ENCODE data around the gene ZNF580.

The ZNF580 gene

DNA sequence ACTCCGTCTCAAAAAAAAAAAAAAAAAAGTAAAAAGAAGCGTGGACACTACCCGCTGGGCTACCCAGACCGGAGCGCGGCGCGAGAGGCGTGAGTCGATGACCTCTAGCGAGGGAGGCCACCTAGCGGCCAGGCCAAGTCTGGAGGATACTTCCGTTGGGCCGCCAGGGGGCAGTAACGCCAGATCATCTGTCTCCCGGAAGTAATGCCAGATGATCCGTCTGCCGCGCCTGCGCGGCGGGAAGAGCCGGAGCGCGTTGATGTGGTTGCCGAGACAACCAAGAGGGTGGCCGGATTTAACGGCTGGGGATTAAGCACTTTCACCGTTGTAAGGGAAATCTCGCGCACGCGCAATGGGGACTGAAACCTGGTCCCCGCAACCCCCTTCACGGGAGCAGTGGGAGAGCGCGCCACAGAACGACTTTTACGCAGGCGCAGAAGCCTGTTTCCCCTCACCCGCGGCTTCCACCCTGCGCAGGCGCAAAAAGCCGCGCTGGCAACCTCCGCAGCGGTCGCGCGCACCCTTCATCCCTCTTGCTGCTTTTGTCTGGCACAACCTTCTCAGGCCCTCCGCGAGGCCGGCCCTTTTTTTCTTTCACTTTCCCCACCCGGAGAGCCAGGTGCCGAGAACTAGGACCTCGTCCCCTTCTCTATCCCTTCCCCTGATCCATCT lies 13.0 kb downstream of the ZNF580 start:
- H3K36me3 ChIP-seq (ENCODE audit: control insufficient read depth, insufficient read depth, low read length): peaks cover 3% of the 10 kb centered on the region
- H3K27me3 ChIP-seq (ENCODE audit: control insufficient read depth, insufficient read depth, low read length, poor library complexity, severe bottlenecking): no peaks in the 10 kb centered on the region
- H3K4me1 ChIP-seq (ENCODE audit: control insufficient read depth, insufficient read depth, low read length): peaks cover 15% of the 10 kb centered on the region
- H3K4me3 ChIP-seq (ENCODE audit: insufficient read depth, low read depth, low read length): peak overlapping the region; percentile 99
- peak overlapping the region; percentile 90 for H3K27ac ChIP-seq (ENCODE audit: insufficient read depth, low read depth, low read length, poor library complexity, severe bottlenecking)
- no peaks in the 10 kb centered on the region for H3K9me3 ChIP-seq (ENCODE audit: control insufficient read depth, low read length)
- WGBS, 2 experiments: 0% methylated on average over 57 of the region's 57 CpGs

DNA sequence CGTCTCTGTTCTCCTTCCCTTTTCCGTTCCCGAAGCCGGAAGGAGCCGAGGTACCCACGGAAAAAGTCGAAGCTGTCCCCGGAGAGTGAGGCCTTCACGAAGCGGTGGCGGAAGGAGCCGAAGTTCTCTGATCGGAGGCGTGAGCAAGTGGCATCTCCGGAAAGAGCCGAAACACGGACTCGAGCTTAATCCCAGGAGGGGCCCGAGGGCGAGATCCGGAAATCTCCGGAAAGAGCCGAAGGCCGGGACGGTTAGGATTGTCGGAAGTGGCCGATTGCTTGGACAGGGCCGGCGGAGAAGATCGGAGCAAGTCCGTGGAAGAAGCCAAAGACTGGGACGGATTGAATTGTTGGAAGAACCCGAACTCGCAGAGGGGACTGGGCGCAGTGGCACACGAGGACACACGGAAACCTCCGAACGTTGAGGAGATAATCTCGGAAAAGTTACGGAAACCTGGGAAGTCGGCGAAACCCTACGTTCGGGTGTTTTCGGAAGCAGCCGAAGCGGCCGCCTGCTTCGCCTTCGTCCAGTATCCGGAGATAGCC lies 13.6 kb downstream of the ZNF580 start:
- 0 to 1% methylated on average over 52 of the region's 52 CpGs for WGBS, 2 experiments
- Histone ChIP-seq H3K36me3 (ENCODE audit: control insufficient read depth, insufficient read depth, low read length) (peaks cover 3% of the 10 kb centered on the region), H3K27ac (ENCODE audit: insufficient read depth, low read depth, low read length, poor library complexity, severe bottlenecking) (peak overlapping the region; percentile 90), H3K27me3 (ENCODE audit: control insufficient read depth, insufficient read depth, low read length, poor library complexity, severe bottlenecking) (no peaks in the 10 kb centered on the region), H3K9me3 (ENCODE audit: control insufficient read depth, low read length) (no peaks in the 10 kb centered on the region), H3K4me3 (ENCODE audit: insufficient read depth, low read depth, low read length) (peak overlapping the region; percentile 99), H3K4me1 (ENCODE audit: control insufficient read depth, insufficient read depth, low read length) (peaks cover 14% of the 10 kb centered on the region)

- Histone ChIP-seq H3K4me1 (ENCODE audit: control insufficient read depth, insufficient read depth, low read length) (peaks cover 14% of the 10 kb centered on the region), H3K36me3 (ENCODE audit: control insufficient read depth, insufficient read depth, low read length) (peaks cover 4% of the 10 kb centered on the region)
- WGBS, 2 experiments: 0% methylated on average over 95 of the region's 95 CpGs
Measured at GRCh38 chr19:55654868-55655647, 14.3 kb downstream of the ZNF580 start, which contains the start of gene U2AF2. TSS of gene U2AF2 (plus strand) at chr19:55655035. CDS start at chr19:55655105, 70 bp downstream.

DNA sequence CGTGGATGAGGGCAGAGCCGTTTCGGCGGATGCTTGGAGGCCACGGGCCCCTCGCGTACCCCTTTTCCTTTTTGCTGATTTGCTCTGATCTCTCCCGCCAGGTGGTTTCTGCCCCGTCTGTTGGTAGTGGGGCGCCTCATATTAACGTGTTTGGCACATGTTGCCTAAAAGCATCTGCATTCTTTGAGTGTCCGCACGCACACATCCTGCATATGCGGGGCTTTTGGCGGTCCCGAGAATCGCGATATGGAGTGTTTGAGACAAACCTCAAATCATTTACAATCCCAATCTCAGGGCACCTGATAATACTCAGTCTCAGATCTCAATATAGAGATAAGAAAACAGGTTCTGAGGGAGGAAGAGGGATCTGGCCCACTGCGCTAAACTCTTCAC lies 14.8 kb downstream of the ZNF580 start:
- Histone ChIP-seq H3K27me3 (ENCODE audit: control insufficient read depth, insufficient read depth, low read length, poor library complexity, severe bottlenecking) (no peaks in the 10 kb centered on the region), H3K4me3 (ENCODE audit: insufficient read depth, low read depth, low read length) (peak overlapping the region; percentile 99), H3K36me3 (ENCODE audit: control insufficient read depth, insufficient read depth, low read length) (peaks cover 8% of the 10 kb centered on the region), H3K4me1 (ENCODE audit: control insufficient read depth, insufficient read depth, low read length) (peaks cover 14% of the 10 kb centered on the region), H3K9me3 (ENCODE audit: control insufficient read depth, low read length) (no peaks in the 10 kb centered on the region), H3K27ac (ENCODE audit: insufficient read depth, low read depth, low read length, poor library complexity, severe bottlenecking) (peak overlapping the region; percentile 99)
- 0 to 1% methylated on average over 19 of the region's 19 CpGs for WGBS, 2 experiments

More at GRCh38 chr19:55654868-55655647, 14.3 kb downstream of the ZNF580 start, which contains the start of gene U2AF2:
- Histone ChIP-seq H3K4me3 (ENCODE audit: insufficient read depth, low read depth, low read length) (peak within 1 kb of the TSS; percentile 99), H3K27ac (ENCODE audit: insufficient read depth, low read depth, low read length, poor library complexity, severe bottlenecking) (peak within 1 kb of the TSS; percentile 99), H3K9me3 (ENCODE audit: control insufficient read depth, low read length) (no peaks in the 10 kb centered on the region), H3K27me3 (ENCODE audit: control insufficient read depth, insufficient read depth, low read length, poor library complexity, severe bottlenecking) (no peaks in the 10 kb centered on the region)

DNA sequence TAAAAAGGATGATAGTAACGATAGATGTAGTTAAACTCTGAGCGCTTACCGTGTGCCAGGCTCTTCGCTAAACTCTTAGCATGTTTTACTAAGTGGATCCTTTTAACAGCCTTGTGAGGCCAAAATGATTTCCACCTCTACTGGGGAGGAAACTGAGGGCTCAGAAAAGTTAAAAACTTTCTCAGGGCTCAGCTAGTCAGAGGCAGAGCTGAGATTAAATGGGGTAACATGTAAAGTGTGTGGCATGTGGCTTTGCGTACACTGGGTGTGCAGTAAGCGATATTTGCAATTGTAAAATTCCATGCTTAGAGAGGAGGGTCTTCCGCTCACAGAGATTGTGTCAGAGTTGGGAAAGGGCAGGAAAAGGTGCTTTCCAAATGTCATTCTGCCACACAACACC lies 15.8 kb downstream of the ZNF580 start:
- Histone ChIP-seq H3K27ac (ENCODE audit: insufficient read depth, low read depth, low read length, poor library complexity, severe bottlenecking) (no peak overlapping the region), H3K27me3 (ENCODE audit: control insufficient read depth, insufficient read depth, low read length, poor library complexity, severe bottlenecking) (no peaks in the 10 kb centered on the region), H3K4me1 (ENCODE audit: control insufficient read depth, insufficient read depth, low read length) (peaks cover 14% of the 10 kb centered on the region), H3K4me3 (ENCODE audit: insufficient read depth, low read depth, low read length) (peak overlapping the region; percentile 99), H3K36me3 (ENCODE audit: control insufficient read depth, insufficient read depth, low read length) (peaks cover 16% of the 10 kb centered on the region), H3K9me3 (ENCODE audit: control insufficient read depth, low read length) (no peaks in the 10 kb centered on the region)
- 85 to 87% methylated on average over 7 of the region's 7 CpGs for WGBS, 2 experiments

GRCh38 chr19:55656988-55657747 lies 16.4 kb downstream of the ZNF580 start:
- H3K27me3 ChIP-seq (ENCODE audit: control insufficient read depth, insufficient read depth, low read length, poor library complexity, severe bottlenecking): no peaks in the 10 kb centered on the region
- no peaks in the 10 kb centered on the region for H3K9me3 ChIP-seq (ENCODE audit: control insufficient read depth, low read length)
- H3K27ac ChIP-seq (ENCODE audit: insufficient read depth, low read depth, low read length, poor library complexity, severe bottlenecking): no peak overlapping the region
- peaks cover 14% of the 10 kb centered on the region for H3K4me1 ChIP-seq (ENCODE audit: control insufficient read depth, insufficient read depth, low read length)
- H3K36me3 ChIP-seq (ENCODE audit: control insufficient read depth, insufficient read depth, low read length): peaks cover 18% of the 10 kb centered on the region
- peak overlapping the region; percentile 99 for H3K4me3 ChIP-seq (ENCODE audit: insufficient read depth, low read depth, low read length)
- 80 to 82% methylated on average over 18 of the region's 18 CpGs for WGBS, 2 experiments

DNA sequence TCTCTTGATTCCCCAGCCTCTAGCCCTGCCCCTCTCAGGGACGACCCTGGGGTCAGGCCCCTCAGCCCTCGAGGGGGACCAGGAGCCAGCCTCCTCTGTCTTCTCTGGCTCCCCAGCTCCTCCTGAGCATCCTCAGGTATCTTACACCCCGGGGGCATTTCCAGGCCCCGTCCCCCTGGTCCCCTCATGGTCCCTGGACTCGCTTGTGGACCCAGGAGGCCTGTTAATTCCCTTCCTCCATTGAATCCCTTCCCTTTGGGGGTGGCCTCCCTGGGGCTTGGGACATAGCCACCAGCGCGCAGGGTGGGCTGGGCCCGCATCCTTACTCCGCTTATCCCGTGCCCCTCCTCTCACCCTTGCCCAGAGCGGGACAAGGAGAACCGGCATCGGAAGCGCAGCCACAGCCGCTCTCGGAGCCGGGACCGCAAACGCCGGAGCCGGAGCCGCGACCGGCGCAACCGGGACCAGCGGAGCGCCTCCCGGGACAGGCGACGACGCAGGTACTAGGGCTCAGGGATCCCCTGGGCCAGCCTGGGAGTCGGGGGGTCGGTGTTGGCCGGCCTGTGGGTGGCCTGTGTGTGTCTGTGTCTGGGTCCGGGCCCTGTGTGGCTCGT lies 18.2 kb downstream of the ZNF580 start:
- H3K36me3 ChIP-seq (ENCODE audit: control insufficient read depth, insufficient read depth, low read length): peaks cover 35% of the 10 kb centered on the region
- H3K4me3 ChIP-seq (ENCODE audit: insufficient read depth, low read depth, low read length): no peak overlapping the region
- H3K27ac ChIP-seq (ENCODE audit: insufficient read depth, low read depth, low read length, poor library complexity, severe bottlenecking): no peak overlapping the region
- H3K27me3 ChIP-seq (ENCODE audit: control insufficient read depth, insufficient read depth, low read length, poor library complexity, severe bottlenecking): no peaks in the 10 kb centered on the region
- 96% methylated on average over 37 of the region's 37 CpGs for WGBS, 2 experiments
- H3K4me1 ChIP-seq (ENCODE audit: control insufficient read depth, insufficient read depth, low read length): peaks cover 14% of the 10 kb centered on the region
- H3K9me3 ChIP-seq (ENCODE audit: control insufficient read depth, low read length): no peaks in the 10 kb centered on the region

GRCh38 chr19:55659822-55660221 lies 19.0 kb downstream of the ZNF580 start:
- peaks cover 14% of the 10 kb centered on the region for H3K4me1 ChIP-seq (ENCODE audit: control insufficient read depth, insufficient read depth, low read length)
- peaks cover 42% of the 10 kb centered on the region for H3K36me3 ChIP-seq (ENCODE audit: control insufficient read depth, insufficient read depth, low read length)

DNA sequence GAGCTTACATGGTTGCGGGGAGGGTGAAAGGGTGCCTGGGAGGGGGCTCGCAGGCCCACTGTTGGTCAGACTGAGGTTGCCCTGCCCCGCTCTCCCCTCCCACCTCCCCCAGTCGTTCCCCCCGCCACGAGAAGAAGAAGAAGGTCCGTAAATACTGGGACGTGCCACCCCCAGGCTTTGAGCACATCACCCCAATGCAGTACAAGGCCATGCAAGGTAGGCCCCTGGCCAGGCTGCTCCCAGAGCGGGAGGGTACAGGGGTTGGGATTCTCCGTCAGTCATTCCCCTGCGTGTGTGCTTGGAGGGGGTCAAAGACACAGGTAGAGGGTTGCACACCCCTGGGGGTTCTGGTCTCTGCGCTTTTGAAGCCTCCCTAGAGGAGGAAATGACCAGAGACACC lies 19.6 kb downstream of the ZNF580 start:
- Histone ChIP-seq H3K27me3 (ENCODE audit: control insufficient read depth, insufficient read depth, low read length, poor library complexity, severe bottlenecking) (no peaks in the 10 kb centered on the region), H3K36me3 (ENCODE audit: control insufficient read depth, insufficient read depth, low read length) (peaks cover 45% of the 10 kb centered on the region), H3K4me3 (ENCODE audit: insufficient read depth, low read depth, low read length) (no peak overlapping the region), H3K9me3 (ENCODE audit: control insufficient read depth, low read length) (no peaks in the 10 kb centered on the region), H3K27ac (ENCODE audit: insufficient read depth, low read depth, low read length, poor library complexity, severe bottlenecking) (no peak overlapping the region), H3K4me1 (ENCODE audit: control insufficient read depth, insufficient read depth, low read length) (peaks cover 14% of the 10 kb centered on the region)
- WGBS, 2 experiments: 95 to 97% methylated on average over 9 to 12 of the region's 12 CpGs

More at GRCh38 chr19:55659822-55660221, 19.0 kb downstream of the ZNF580 start:
- WGBS, 2 experiments: 90 to 93% methylated on average over 6 to 8 of the region's 9 CpGs
- Histone ChIP-seq H3K27me3 (ENCODE audit: control insufficient read depth, insufficient read depth, low read length, poor library complexity, severe bottlenecking) (no peaks in the 10 kb centered on the region), H3K9me3 (ENCODE audit: control insufficient read depth, low read length) (no peaks in the 10 kb centered on the region), H3K4me3 (ENCODE audit: insufficient read depth, low read depth, low read length) (no peak overlapping the region), H3K27ac (ENCODE audit: insufficient read depth, low read depth, low read length, poor library complexity, severe bottlenecking) (no peak overlapping the region)

Data from ectodermal cell (in vitro differentiated cells).